T-helper 1 cell treated with Interleukin-12 subunit alpha and Interleukin-12 subunit beta and Interleukin-4 antibody, amounts not matched to agents 30 ng/mL and 1 ng/mL, for 36 hours (primary cell): ENCODE results near the gene MYRIP. TPM values are rescaled to one million over a fixed set of nuclear protein-coding genes. Genes with fewer than 3 reads are reported as not detected.

ENCODE experiments used
- intact Hi-C: fragments of 100-400 bp; cut with micrococcal nuclease; formaldehyde crosslinking; loops from one replicate; pipeline ENCODE4 v1.15.1; 2024
- total RNA-seq: library from RNA; stranded (reverse); gene quantifications from 2 replicates; pipeline ENCODE4 v1.2.3, GENCODE V29; 2022

The MYRIP gene
- total RNA-seq, 1 donor from 2014 or later, result not detected

- intact Hi-C loops, result no loop called here
Measured at GRCh38 chr3:39965997-39966396, 156.6 kb downstream of the MYRIP start.

GRCh38 chr3:39970982-39971381 is 161.6 kb downstream of the MYRIP start:
- intact Hi-C loops, result no loop called here

GRCh38 chr3:39971559-39972031 is 162.2 kb downstream of the MYRIP start:
- intact Hi-C loops, result no loop called here

GRCh38 chr3:39972508-39972907 is 163.1 kb downstream of the MYRIP start:
- intact Hi-C loops, result no loop called here

- intact Hi-C loops, result no loop called here
Measured at GRCh38 chr3:39977058-39977794, 167.8 kb downstream of the MYRIP start.

GRCh38 chr3:39978308-39978707 is 168.9 kb downstream of the MYRIP start:
- intact Hi-C loops, result no loop called here

GRCh38 chr3:39980058-39980457 is 170.6 kb downstream of the MYRIP start:
- intact Hi-C loops, result no loop called here

GRCh38 chr3:39980781-39981180 is 171.4 kb downstream of the MYRIP start:
- intact Hi-C loops, result no loop called here

- intact Hi-C loops, result no loop called here
Measured at GRCh38 chr3:39981547-39982184, 172.3 kb downstream of the MYRIP start.

GRCh38 chr3:39982665-39983357 is 173.4 kb downstream of the MYRIP start:
- intact Hi-C loops, result no loop called here

- intact Hi-C loops, result loop anchor here (1.0 to 2.0 kb wide), 3 partner anchors 282 to 541 kb away; no protein-coding TSS in a partner anchor
Measured at GRCh38 chr3:39989746-39990145, 180.3 kb downstream of the MYRIP start.

GRCh38 chr3:39990532-39990931 is 181.1 kb downstream of the MYRIP start:
- intact Hi-C loops, result loop anchor here (1.0 to 2.0 kb wide), 3 partner anchors 283 to 542 kb away; no protein-coding TSS in a partner anchor

GRCh38 chr3:40008796-40009195 is 199.4 kb downstream of the MYRIP start:
- intact Hi-C loops, result no loop called here

GRCh38 chr3:40009991-40010390 is 200.6 kb downstream of the MYRIP start:
- intact Hi-C loops, result no loop called here

- intact Hi-C loops, result no loop called here
Measured at GRCh38 chr3:40012381-40012780, 203.0 kb downstream of the MYRIP start.

GRCh38 chr3:40016391-40016790 is 207.0 kb downstream of the MYRIP start:
- intact Hi-C loops, result no loop called here

- intact Hi-C loops, result no loop called here
Measured at GRCh38 chr3:40018369-40018768, 209.0 kb downstream of the MYRIP start.

- intact Hi-C loops, result no loop called here
Measured at GRCh38 chr3:40019376-40019775, 210.0 kb downstream of the MYRIP start.

- intact Hi-C loops, result no loop called here
Measured at GRCh38 chr3:40020689-40021088, 211.3 kb downstream of the MYRIP start.

GRCh38 chr3:40021338-40021737 is 211.9 kb downstream of the MYRIP start:
- intact Hi-C loops, result no loop called here

GRCh38 chr3:40022297-40022827 is 213.0 kb downstream of the MYRIP start:
- intact Hi-C loops, result no loop called here

GRCh38 chr3:40024526-40024925 is 215.1 kb downstream of the MYRIP start:
- intact Hi-C loops, result no loop called here
